Prostate gland (tissue), 2 donors: ENCODE data around the gene SLC5A9. TPM values are rescaled to one million over a fixed set of nuclear protein-coding genes. Genes with fewer than 3 reads are reported as not detected.

ENCODE experiments used
- DNase-seq: peaks from one replicate; pipeline ENCODE4 v3.0.0-alpha.2; 2019; ENCODE audit warnings: low spot score
- H3K27ac ChIP-seq, 2 donors: fragments of 200-600 bp; sonication (generic); 2 replicates each; pipeline ENCODE4 v1.5.1; 2017 to 2019
- H3K27me3 ChIP-seq: fragments of 200-600 bp; sonication (generic); replicated peaks from 2 replicates; pipeline ENCODE4 v1.5.1; 2019; ENCODE audit not compliant: insufficient read depth
- H3K36me3 ChIP-seq, 2 donors: fragments of 200-600 bp; sonication (generic); 1 replicate in 1 of 2; 2 replicates in 1 of 2; pipeline versions ENCODE4 v1.5.1 to v1.8.1; 2017 to 2019
- H3K4me1 ChIP-seq: fragments of 200-600 bp; sonication (generic); replicated peaks from 2 replicates; pipeline ENCODE4 v1.5.1; 2019
- H3K4me3 ChIP-seq, 2 donors: fragments of 200-600 bp; sonication (generic); 2 replicates each; pipeline ENCODE4 v1.5.1; 2017 to 2019
- H3K9me3 ChIP-seq: fragments of 200-600 bp; sonication (generic); 2 replicates; pipeline ENCODE4 v1.5.1; 2017
- CTCF ChIP-seq, 4 experiments: fragments of 200-600 bp in 2 of 4; fragments of 450-650 bp in 2 of 4; sonication (generic) in 2 of 4; IDR thresholded peaks; 1 replicate in 3 of 4; 2 replicates in 1 of 4; pipeline ENCODE4 v1.5.1; 2016 to 2019; ENCODE audit warnings: antibody characterized with exemption in 4 of 4, mild to moderate bottlenecking in 2 of 4, moderate library complexity in 2 of 4
- POLR2A ChIP-seq: fragments of 450-650 bp; IDR thresholded peaks from one replicate; pipeline ENCODE4 v1.6.1; 2016; ENCODE audit warnings: antibody characterized with exemption, mild to moderate bottlenecking
- POLR2AphosphoS5 ChIP-seq: sonication (generic); formaldehyde crosslinking; IDR thresholded peaks from one replicate; pipeline ENCODE4 v1.6.1; 2017; ENCODE audit warnings: antibody characterized with exemption
- WGBS: methylation state at CpG from one replicate; pipeline ENCODE4 v1.1.5; 2018; 5-methylcytosine and 5-hydroxymethylcytosine counted together
- intact Hi-C: fragments of 100-400 bp; cut with DNase I; formaldehyde crosslinking; loops from one replicate; pipeline ENCODE4 v1.14.2; 2022
- total RNA-seq, 2 donors: library from RNA; depleted of rRNA; stranded (reverse); fragments of >200 nt; gene quantifications; one replicate each; pipeline ENCODE4 v1.1.0, GENCODE V29; 2016

The SLC5A9 gene
- total RNA-seq, 2 donors from 2014 or later: not detected

GRCh38 chr1:48196237-48196636 is 26.3 kb upstream of the SLC5A9 start:
- no peak overlapping the region for H3K27ac ChIP-seq

GRCh38 chr1:48198970-48199369 is 23.5 kb upstream of the SLC5A9 start:
- DNase-seq: no peak
- TF ChIP-seq POLR2AphosphoS5: no peak
- TF ChIP-seq POLR2A: no peak
- TF ChIP-seq CTCF (IDR thresholded peaks at IDR 0.05): no peak
- no peaks in the 10 kb centered on the region for H3K27me3 ChIP-seq
- intact Hi-C loops: no loop called here
- WGBS: 73% methylated on average over 3 of the region's 3 CpGs
- no peaks in the 10 kb centered on the region for H3K9me3 ChIP-seq
- no peaks in the 10 kb centered on the region for H3K36me3 ChIP-seq
- H3K4me1 ChIP-seq: no peaks in the 10 kb centered on the region
- no peak overlapping the region for H3K27ac ChIP-seq
- H3K4me3 ChIP-seq: no peak overlapping the region

More at GRCh38 chr1:48196237-48196636, 26.3 kb upstream of the SLC5A9 start:
- no peak for TF ChIP-seq CTCF (IDR thresholded peaks at IDR 0.05)
- no peak for TF ChIP-seq POLR2A
- TF ChIP-seq POLR2AphosphoS5: no peak
- H3K27me3 ChIP-seq: no peaks in the 10 kb centered on the region
- H3K36me3 ChIP-seq: no peaks in the 10 kb centered on the region
- H3K4me3 ChIP-seq: no peak overlapping the region
- 81% methylated on average over 7 of the region's 7 CpGs for WGBS
- intact Hi-C loops: no loop called here
- no peaks in the 10 kb centered on the region for H3K9me3 ChIP-seq
- H3K4me1 ChIP-seq: no peaks in the 10 kb centered on the region
- DNase-seq: no peak

GRCh38 chr1:48200166-48200900 is 22.2 kb upstream of the SLC5A9 start:
- H3K9me3 ChIP-seq: no peaks in the 10 kb centered on the region
- WGBS: 32% methylated on average over 3 of the region's 3 CpGs
- intact Hi-C loops: no loop called here
- H3K27ac ChIP-seq: no peak overlapping the region
- H3K4me1 ChIP-seq: no peaks in the 10 kb centered on the region
- H3K27me3 ChIP-seq: no peaks in the 10 kb centered on the region
- TF ChIP-seq CTCF (IDR thresholded peaks at IDR 0.05): no peak
- TF ChIP-seq POLR2A: no peak
- TF ChIP-seq POLR2AphosphoS5: no peak
- DNase-seq: no peak
- H3K4me3 ChIP-seq: no peak overlapping the region
- no peaks in the 10 kb centered on the region for H3K36me3 ChIP-seq

GRCh38 chr1:48202030-48202752 is 20.3 kb upstream of the SLC5A9 start:
- peak; percentile 59 for DNase-seq
- no peak overlapping the region for H3K27ac ChIP-seq

More at GRCh38 chr1:48202030-48202752, 20.3 kb upstream of the SLC5A9 start:
- no peak overlapping the region for H3K4me3 ChIP-seq
- no peaks in the 10 kb centered on the region for H3K36me3 ChIP-seq
- no peaks in the 10 kb centered on the region for H3K27me3 ChIP-seq
- H3K4me1 ChIP-seq: no peaks in the 10 kb centered on the region
- no peaks in the 10 kb centered on the region for H3K9me3 ChIP-seq
- peak; percentile 64 to 86 (median 80) for TF ChIP-seq CTCF (IDR thresholded peaks at IDR 0.05)
- TF ChIP-seq POLR2AphosphoS5: peak; percentile 20
- no peak for TF ChIP-seq POLR2A
- intact Hi-C loops: loop anchor here (2.0 kb wide), 2 partner anchors 91 to 463 kb away; no protein-coding TSS in a partner anchor
- WGBS: 13% methylated on average over 7 of the region's 7 CpGs
